Panc1 (cell line): ENCODE data around the gene FGF7. TPM values are rescaled to one million over a fixed set of nuclear protein-coding genes. Genes with fewer than 3 reads are reported as not detected.

Source experiments
- ATAC-seq: fragments of 200-7000 bp; cut with Tn5 transposase; 2 replicates; pipeline ENCODE4 v1.9.1; 2020; ENCODE audit warnings: mild to moderate bottlenecking, moderate library complexity
- BruUV-seq: library from RNA; stranded (reverse); fragments of 400-500 nt; replicated peaks from 2 replicates; lab custom pipeline; 2021; lab: Mats Ljungman, UMichigan
- CTCF ChIA-PET: fragments of 300-600 bp; sonication (Branson Sonifier 250); formaldehyde crosslinking; loops from one replicate; lab custom pipeline; 2022; ENCODE audit warnings: antibody characterized with exemption; lab: Charles Lee
- POLR2A ChIA-PET: fragments of 300-600 bp; sonication (Branson Sonifier 250); formaldehyde crosslinking; loops from one replicate; lab custom pipeline; 2022; ENCODE audit warnings: antibody characterized with exemption; lab: Charles Lee
- DNase-seq: peaks from one replicate; pipeline ENCODE4 v3.0.0-alpha.2; 2010; ENCODE audit warnings: low read depth, low spot score
- H3K27ac ChIP-seq: 2 replicates; pipeline ENCODE4 v1.5.1; 2011; ENCODE audit warnings: mild to moderate bottlenecking, low read length, inconsistent platforms
- H3K27me3 ChIP-seq: fragments of 200-500 bp; sonication (Bioruptor generic); 2 replicates; pipeline ENCODE4 v1.6.0; 2014; ENCODE audit warnings: low read length, inconsistent platforms; ENCODE audit not compliant: control insufficient read depth, insufficient read depth
- H3K36me3 ChIP-seq: fragments of 200-500 bp; sonication (Bioruptor generic); 2 replicates; pipeline ENCODE4 v1.5.1; 2014; ENCODE audit warnings: inconsistent platforms, mild to moderate bottlenecking, low read length, moderate library complexity; ENCODE audit not compliant: control insufficient read depth, insufficient read depth
- H3K4me1 ChIP-seq: 2 replicates; pipeline ENCODE4 v1.5.1; 2011; ENCODE audit warnings: inconsistent platforms, mild to moderate bottlenecking, low read length, moderate library complexity; ENCODE audit not compliant: control insufficient read depth, insufficient read depth
- H3K4me3 ChIP-seq, 2 experiments: 2 replicates each; pipeline ENCODE4 v1.5.1; 2011 to 2012; ENCODE audit warnings: low read depth in 2 of 2, low read length in 2 of 2, mild to moderate bottlenecking in 2 of 2, inconsistent platforms in 1 of 2, moderate library complexity in 1 of 2
- H3K9me3 ChIP-seq: fragments of 200-500 bp; sonication (Bioruptor generic); 2 replicates; pipeline ENCODE4 v1.5.1; 2014; ENCODE audit warnings: low read depth, mild to moderate bottlenecking, inconsistent platforms, low read length, moderate library complexity; ENCODE audit not compliant: control insufficient read depth, insufficient read depth
- CTCF ChIP-seq: fragments of 450-650 bp; IDR thresholded peaks from 2 replicates; pipeline ENCODE4 v1.5.1; 2017; ENCODE audit warnings: mild to moderate bottlenecking
- POLR2AphosphoS5 ChIP-seq: IDR thresholded peaks from 2 replicates; pipeline ENCODE4 v1.6.1; 2012; ENCODE audit warnings: mild to moderate bottlenecking, low read depth, low read length, moderate library complexity
- REST ChIP-seq, 2 experiments: IDR thresholded peaks; 2 replicates each; pipeline ENCODE4 v1.6.1; 2011 to 2012; ENCODE audit warnings: low read depth in 2 of 2, control low read depth in 1 of 2, low read length in 1 of 2, mild to moderate bottlenecking in 1 of 2, moderate library complexity in 1 of 2; ENCODE audit not compliant: insufficient read depth in 1 of 2
- SIN3A ChIP-seq: IDR thresholded peaks from 2 replicates; pipeline ENCODE4 v1.6.1; 2012; ENCODE audit warnings: low read depth, mild to moderate bottlenecking, low read length, moderate library complexity, borderline replicate concordance; ENCODE audit not compliant: insufficient read depth
- TCF7L2 ChIP-seq: IDR thresholded peaks from 2 replicates; pipeline ENCODE4 v1.6.1; 2011; ENCODE audit warnings: mild to moderate bottlenecking, low read depth, low read length, inconsistent platforms
- in situ Hi-C: cut with HindIII; loops from 2 replicates; pipeline ENCODE4 v1.10.0; 2016; ENCODE audit warnings: low sequenced_read_pairs, low pct_unique_long_range_greater_than_20kb
- intact Hi-C: fragments of 100-400 bp; cut with micrococcal nuclease; formaldehyde crosslinking; loops from one replicate; pipeline ENCODE4 v1.10.0; 2022; ENCODE audit not compliant: unreplicated experiment
- total RNA-seq: library from RNA; stranded (reverse); gene quantifications from one replicate; pipeline ENCODE4 v1.2.1, GENCODE V29; 2021; ENCODE audit not compliant: unreplicated experiment

FGF7 gene
- total RNA-seq, 1 experiment from 2014 or later = not detected

- intact Hi-C loops = no loop called here
- in situ Hi-C loops = no loop called here
- Histone ChIP-seq H3K27me3 (no peaks in the 10 kb centered on the region), H3K4me3 (no peak overlapping the region), H3K4me1 (no peaks in the 10 kb centered on the region), H3K27ac (no peak overlapping the region), H3K9me3 (no peaks in the 10 kb centered on the region), H3K36me3 (no peaks in the 10 kb centered on the region)
- BruUV-seq = no TSS peak
- POLR2A ChIA-PET = no interaction called here
- CTCF ChIA-PET = no interaction called here
- TF ChIP-seq SIN3A = no peak
- TF ChIP-seq POLR2AphosphoS5 = no peak
- no peak for TF ChIP-seq TCF7L2
- TF ChIP-seq CTCF = no peak
- no peak for ATAC-seq
- no peak for DNase-seq
Observed at GRCh38 chr15:49436751-49437150, 13.7 kb downstream of the FGF7 start.

GRCh38 chr15:49438962-49439631 is 16.1 kb downstream of the FGF7 start:
- Histone ChIP-seq H3K36me3 (no peaks in the 10 kb centered on the region), H3K4me1 (no peaks in the 10 kb centered on the region), H3K4me3 (no peak overlapping the region), H3K27ac (no peak overlapping the region), H3K9me3 (no peaks in the 10 kb centered on the region), H3K27me3 (no peaks in the 10 kb centered on the region)
- in situ Hi-C loops (no loop called here), intact Hi-C loops (no loop called here)
- POLR2A ChIA-PET = no interaction called here
- TF ChIP-seq TCF7L2 (no peak), POLR2AphosphoS5 (no peak), REST (IDR thresholded peaks at IDR 0.05; ENCODE audit: insufficient read depth in 1 of 2, low read depth in 2 of 2, low read length in 1 of 2) (no peak), SIN3A (no peak), CTCF (no peak)
- CTCF ChIA-PET = no interaction called here
- no TSS peak for BruUV-seq
- DNase-seq (no peak), ATAC-seq (no peak)
